ENCODE data around the gene PAX3.

Gene PAX3

DNA sequence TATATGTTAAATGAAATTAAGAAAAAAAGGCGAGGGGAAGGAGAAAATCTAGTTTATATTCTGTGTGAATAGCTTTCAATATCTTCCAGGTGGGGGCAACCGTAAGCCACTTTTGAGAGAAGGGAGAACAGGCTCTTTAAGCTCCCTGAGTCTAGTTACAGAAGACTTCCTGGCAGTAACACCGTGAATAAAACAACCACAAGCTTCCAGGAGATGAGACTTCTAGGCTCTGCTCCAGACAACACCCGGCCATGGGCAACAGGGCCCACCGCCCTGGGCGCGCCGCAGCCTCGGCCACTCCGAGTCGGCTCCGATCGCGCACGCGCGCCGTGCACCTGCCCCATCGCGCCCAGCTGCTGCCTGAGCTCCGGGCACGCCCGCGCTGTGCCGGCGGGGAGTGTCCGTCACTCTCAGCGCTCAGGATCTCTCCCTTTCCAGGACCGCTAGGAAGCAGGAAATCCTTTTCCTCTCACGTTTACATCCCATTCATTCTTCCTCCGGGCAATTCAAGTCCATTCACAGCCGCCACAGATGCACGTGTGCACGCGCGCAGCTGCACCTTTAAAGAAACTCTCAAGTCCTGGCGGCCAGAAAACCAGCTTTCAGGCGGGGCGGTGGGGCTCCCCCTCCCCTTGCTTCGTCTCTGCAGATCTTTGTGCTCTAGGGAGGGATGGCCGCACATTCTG lies 19.4 kb upstream of the PAX3 start:
- no peak overlapping the region for H3K27ac Mint-ChIP-seq
- peaks cover 56% of the 10 kb centered on the region for H3K27me3 Mint-ChIP-seq
- peak overlapping the region; percentile 82 for H3K4me3 Mint-ChIP-seq
- peaks cover 6% of the 10 kb centered on the region for H3K4me1 Mint-ChIP-seq (ENCODE audit: low read depth)
- H3K36me3 Mint-ChIP-seq, result peaks cover 2% of the 10 kb centered on the region
- no peaks in the 10 kb centered on the region for H3K9me3 Mint-ChIP-seq (ENCODE audit: low read depth)

DNA sequence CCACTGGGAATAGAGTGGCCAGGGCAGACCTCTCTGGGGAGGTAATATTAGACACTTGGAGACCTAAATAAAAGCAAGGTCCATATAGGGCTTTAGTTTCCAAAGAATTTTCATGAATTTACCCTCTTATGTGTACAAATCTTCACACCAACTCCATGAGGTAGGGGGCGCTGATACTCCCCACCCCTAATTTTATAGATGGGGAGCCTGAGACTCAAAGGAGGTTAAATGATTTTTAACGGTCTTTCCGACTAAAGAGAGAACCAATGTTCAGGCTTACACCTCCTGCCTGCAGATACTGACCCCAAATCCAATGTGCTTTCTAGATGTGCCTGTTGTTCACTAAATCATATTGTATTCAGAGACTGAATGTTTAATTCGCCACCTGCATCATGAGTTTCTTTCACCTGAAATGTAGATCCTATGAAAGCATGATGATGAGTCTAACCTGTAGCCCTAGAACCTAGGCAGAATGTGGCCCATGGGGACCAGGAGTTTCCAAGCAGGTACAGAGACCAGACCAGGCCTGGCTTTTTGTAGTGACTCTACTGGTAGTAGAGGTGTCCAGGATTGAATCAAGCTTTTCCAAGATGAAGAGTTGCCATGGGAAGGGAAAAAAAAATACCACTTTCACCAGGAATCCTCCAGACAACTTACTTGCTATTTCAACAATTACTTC lies 16.8 kb upstream of the PAX3 start:
- peaks cover under 1% of the 10 kb centered on the region for H3K36me3 Mint-ChIP-seq
- H3K27me3 Mint-ChIP-seq, result peaks cover 50% of the 10 kb centered on the region
- H3K27ac Mint-ChIP-seq, result no peak overlapping the region
- no peak overlapping the region for H3K4me3 Mint-ChIP-seq
- H3K9me3 Mint-ChIP-seq (ENCODE audit: low read depth), result no peaks in the 10 kb centered on the region
- H3K4me1 Mint-ChIP-seq (ENCODE audit: low read depth), result peaks cover 14% of the 10 kb centered on the region

DNA sequence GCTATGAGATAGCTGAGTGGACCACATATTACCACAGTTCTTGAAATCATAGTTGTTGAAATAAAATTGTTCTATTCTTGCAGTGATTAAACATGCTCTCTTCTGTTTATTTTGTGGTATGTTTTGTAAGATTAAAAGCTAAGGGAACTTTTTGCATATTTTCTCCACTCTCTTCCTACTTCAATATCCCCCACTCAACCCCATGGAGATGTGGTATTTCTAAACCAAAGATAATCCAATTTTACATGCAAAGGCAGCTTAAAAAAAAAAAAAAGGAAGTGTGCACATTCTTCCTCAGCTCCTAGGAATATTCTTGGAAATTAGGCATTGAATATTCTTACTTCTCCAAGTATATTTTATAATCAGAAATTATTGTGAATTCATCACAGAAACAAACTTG lies 15.0 kb upstream of the PAX3 start:
- no peak overlapping the region for H3K27ac Mint-ChIP-seq
- no peaks in the 10 kb centered on the region for H3K9me3 Mint-ChIP-seq (ENCODE audit: low read depth)
- H3K36me3 Mint-ChIP-seq, result no peaks in the 10 kb centered on the region
- H3K4me3 Mint-ChIP-seq, result no peak overlapping the region
- H3K4me1 Mint-ChIP-seq (ENCODE audit: low read depth), result peaks cover 13% of the 10 kb centered on the region
- H3K27me3 Mint-ChIP-seq, result peaks cover 66% of the 10 kb centered on the region

DNA sequence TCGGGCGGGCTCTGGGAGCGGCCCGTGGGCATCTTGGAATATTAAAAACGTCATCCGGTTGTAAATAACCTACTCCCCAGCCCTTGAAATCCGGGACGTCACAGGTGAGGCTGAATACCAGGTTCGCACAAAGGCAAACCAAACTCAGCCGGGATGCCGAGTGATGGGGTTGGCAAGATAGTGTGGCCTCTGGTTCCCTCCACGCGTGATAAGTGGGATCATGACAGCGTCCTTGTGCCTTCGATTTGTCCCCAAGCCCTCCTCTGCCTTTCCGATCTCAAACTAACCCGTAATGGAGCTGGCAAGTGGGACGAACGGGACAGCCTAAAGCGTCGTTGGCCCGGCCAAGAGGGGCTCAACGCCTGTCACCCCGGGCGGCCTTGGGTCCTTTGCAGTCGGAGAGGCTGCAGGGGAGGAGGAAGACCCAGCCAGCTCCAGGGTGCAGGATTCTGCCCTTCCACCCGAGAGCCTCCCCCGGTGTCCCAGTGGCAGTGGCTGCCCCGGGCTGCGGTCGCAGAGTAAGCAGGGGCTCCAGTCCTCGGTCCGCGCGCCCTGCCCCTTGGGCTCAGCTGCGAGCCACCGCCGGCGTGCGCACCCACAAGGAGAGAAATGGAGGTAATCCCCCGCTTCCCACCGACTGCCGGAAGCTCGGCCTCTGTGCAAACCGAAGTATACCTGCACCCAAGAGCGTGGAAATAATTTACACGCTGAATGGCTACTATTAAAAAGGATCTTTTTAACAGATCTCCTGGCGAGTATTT lies 13.4 kb upstream of the PAX3 start:
- H3K27me3 Mint-ChIP-seq, result peaks cover 76% of the 10 kb centered on the region
- H3K9me3 Mint-ChIP-seq (ENCODE audit: low read depth), result no peaks in the 10 kb centered on the region
- peaks cover 13% of the 10 kb centered on the region for H3K4me1 Mint-ChIP-seq (ENCODE audit: low read depth)
- H3K27ac Mint-ChIP-seq, result no peak overlapping the region
- peak overlapping the region; percentile 8 for H3K4me3 Mint-ChIP-seq
- no peaks in the 10 kb centered on the region for H3K36me3 Mint-ChIP-seq

DNA sequence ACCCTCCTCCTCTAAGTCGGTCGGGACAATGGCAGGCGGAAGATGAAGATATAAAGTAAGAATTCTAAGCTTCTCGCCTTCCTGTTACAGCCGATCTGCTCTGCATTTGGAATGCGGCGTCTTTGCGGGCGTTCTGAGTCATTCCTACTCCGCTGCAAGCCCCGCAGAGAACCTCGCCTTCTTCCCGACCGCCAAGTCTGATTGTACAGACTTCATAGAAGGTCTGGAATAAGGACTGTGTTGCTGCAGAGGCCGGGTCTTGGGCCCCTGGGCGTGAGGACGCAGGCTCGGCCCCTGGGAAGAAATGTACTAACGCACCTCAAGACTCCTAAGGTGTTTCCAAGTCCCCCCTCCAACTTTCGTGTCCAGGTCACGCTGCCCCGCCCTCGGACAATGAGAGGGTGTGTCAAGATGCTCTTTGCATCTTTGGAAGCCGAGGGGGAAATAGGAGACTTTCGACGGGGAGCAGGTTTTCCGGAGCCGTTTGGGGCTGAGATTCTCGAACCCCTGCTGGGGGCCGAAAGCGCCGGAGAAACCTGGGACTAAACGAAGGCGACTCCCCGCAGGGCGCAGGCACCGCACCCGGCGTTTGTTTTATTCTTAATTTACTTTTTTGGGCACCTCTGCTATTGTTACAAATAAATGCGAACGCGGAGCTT lies 12.7 kb upstream of the PAX3 start:
- peaks cover 16% of the 10 kb centered on the region for H3K4me1 Mint-ChIP-seq (ENCODE audit: low read depth)
- no peak overlapping the region for H3K4me3 Mint-ChIP-seq
- no peaks in the 10 kb centered on the region for H3K36me3 Mint-ChIP-seq
- peaks cover 75% of the 10 kb centered on the region for H3K27me3 Mint-ChIP-seq
- no peaks in the 10 kb centered on the region for H3K9me3 Mint-ChIP-seq (ENCODE audit: low read depth)
- no peak overlapping the region for H3K27ac Mint-ChIP-seq

DNA sequence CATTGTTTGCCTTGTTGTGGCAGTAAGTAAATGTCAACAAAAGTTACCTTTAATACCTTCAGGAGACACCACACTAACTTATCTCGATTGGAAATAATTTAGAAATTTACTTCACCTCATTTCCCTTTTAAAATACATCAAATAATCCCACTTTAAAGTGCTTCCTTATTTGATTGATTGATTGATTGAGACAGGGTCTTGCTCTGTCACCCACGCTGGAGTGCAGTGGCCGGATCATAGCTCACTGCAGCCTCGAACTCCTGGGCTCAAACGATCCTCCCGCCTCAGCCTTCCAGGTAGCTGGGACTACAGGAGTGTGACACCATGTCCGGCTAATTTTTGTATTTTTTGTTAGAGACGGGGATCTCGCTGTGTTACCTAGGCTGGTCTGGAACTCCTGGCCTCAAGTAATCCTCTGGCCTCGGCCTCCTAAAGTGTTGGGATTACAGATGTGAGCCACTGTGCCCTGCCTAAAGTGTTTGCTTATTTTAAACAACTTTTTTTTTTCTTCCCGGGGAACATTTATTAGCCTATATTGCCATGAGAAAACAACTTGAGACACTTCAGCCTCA lies 12.0 kb upstream of the PAX3 start:
- Mint-ChIP-seq H3K9me3 (ENCODE audit: low read depth) (no peaks in the 10 kb centered on the region), H3K4me3 (no peak overlapping the region), H3K27ac (no peak overlapping the region), H3K27me3 (peaks cover 75% of the 10 kb centered on the region), H3K36me3 (no peaks in the 10 kb centered on the region), H3K4me1 (ENCODE audit: low read depth) (peaks cover 22% of the 10 kb centered on the region)

DNA sequence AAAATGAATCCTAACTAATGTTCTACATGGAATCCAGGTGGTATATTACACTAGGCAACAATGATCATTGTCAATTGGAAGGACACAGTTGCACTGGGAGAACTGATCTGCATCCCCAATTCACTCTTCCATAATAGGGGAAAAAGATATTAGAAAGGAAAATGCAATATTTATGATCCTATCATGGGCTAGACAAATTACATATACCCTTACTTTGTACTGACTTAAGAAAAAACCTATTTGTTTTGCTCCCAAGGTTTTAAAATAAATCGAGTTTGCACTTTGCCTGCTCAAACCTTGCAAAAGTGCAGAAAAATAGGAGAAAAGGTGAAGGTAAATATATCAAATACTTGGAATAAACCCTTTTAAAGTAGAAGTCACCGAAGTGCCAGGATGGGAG lies 11.0 kb upstream of the PAX3 start:
- H3K36me3 Mint-ChIP-seq, result no peaks in the 10 kb centered on the region
- no peak overlapping the region for H3K27ac Mint-ChIP-seq
- peaks cover 72% of the 10 kb centered on the region for H3K27me3 Mint-ChIP-seq
- H3K4me1 Mint-ChIP-seq (ENCODE audit: low read depth), result peaks cover 31% of the 10 kb centered on the region
- H3K4me3 Mint-ChIP-seq, result no peak overlapping the region
- H3K9me3 Mint-ChIP-seq (ENCODE audit: low read depth), result no peaks in the 10 kb centered on the region

DNA sequence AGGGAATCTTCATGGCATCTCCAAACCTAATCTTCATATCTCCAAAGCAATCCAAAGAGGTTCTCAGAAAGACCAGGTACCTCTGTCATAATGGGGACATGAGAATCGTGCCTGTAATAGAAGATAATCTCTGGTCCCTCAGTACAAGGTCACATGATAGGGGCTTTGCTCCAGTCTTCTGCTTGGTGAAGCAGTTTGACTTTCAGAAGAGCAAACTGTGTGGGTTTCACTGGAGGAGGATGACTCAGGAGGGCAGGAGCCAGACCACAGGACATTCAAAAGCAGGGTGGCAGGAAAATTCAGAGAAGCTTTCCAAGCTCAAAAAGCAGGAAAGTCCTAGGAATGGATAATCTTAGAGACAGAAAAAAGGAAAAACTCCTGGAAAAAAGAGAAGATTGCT lies 10.6 kb upstream of the PAX3 start:
- Mint-ChIP-seq H3K4me3 (no peak overlapping the region), H3K9me3 (ENCODE audit: low read depth) (no peaks in the 10 kb centered on the region), H3K36me3 (no peaks in the 10 kb centered on the region), H3K4me1 (ENCODE audit: low read depth) (peaks cover 35% of the 10 kb centered on the region), H3K27me3 (peaks cover 74% of the 10 kb centered on the region), H3K27ac (no peak overlapping the region)

DNA sequence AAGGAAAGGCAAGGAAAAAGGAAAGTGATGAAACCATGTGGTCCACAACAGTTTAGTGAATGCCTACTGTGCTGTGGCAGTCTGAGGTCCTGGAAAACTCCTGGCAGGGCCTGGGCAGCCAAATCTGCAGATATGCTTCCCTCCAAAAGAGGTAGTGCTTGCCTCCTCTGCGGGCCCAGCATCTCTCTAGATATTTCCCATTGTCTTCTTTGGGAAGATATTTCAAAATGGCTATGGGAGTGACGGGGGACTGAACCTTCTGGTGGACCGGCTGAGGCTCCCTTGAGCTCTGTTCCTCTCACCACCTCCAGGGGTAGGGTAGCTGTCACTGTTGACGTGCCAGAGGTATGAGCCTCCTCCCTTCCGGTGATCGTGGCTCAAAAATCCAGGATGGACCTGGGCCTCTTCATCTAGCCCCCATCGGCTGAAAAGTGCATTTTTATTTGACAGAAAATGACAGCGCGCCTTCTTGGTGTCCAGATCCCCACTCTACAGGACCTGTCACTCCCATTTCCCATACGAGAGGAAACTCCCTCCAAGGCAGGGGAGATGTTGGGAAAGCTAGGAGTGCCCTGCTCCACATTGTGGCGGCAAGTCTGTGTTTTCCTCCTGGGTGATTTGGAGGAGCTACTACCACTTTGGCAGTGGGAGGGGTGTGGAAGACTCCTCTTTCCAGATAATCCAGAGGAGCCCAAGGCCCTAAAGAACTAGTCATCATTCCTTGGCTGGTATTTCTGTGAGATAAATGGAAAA lies 9.4 kb upstream of the PAX3 start:
- H3K27ac Mint-ChIP-seq, result no peak overlapping the region
- H3K27me3 Mint-ChIP-seq, result peaks cover 71% of the 10 kb centered on the region
- no peaks in the 10 kb centered on the region for H3K36me3 Mint-ChIP-seq
- H3K4me3 Mint-ChIP-seq, result no peak overlapping the region
- H3K4me1 Mint-ChIP-seq (ENCODE audit: low read depth), result peaks cover 43% of the 10 kb centered on the region
- H3K9me3 Mint-ChIP-seq (ENCODE audit: low read depth), result no peaks in the 10 kb centered on the region

DNA sequence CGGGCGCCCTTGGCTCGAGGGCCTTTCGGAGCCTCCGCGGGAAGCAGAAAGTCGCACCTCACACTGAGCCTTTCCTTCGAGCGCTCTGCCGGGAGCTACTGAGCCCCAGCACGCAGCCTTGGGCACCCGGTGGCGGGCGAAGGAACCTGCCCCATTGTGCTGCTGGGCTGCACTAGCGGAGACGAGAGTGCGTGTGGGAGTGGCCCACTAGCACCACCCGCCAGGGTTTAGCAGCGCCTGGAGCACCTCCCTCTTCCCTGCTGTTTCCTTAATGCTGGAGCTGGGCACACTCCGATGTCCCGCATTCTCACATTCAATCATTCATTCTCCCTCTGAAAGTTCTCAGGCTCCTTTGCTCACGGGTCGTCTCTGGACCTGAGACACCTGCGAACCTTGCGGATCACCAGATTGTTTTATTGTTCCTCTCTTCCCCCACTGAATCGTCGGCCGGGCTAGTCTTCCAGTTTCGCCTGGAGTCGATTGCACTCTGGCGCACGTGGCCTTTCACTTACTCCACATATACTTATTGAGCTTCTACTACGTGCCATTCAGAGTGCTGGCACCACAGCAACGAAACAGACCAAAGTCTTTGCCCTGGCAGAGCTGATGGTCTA lies 8.5 kb upstream of the PAX3 start:
- no peaks in the 10 kb centered on the region for H3K36me3 Mint-ChIP-seq
- no peaks in the 10 kb centered on the region for H3K9me3 Mint-ChIP-seq (ENCODE audit: low read depth)
- peaks cover 74% of the 10 kb centered on the region for H3K27me3 Mint-ChIP-seq
- peak overlapping the region; percentile 57 for H3K4me3 Mint-ChIP-seq
- no peak overlapping the region for H3K27ac Mint-ChIP-seq
- peaks cover 48% of the 10 kb centered on the region for H3K4me1 Mint-ChIP-seq (ENCODE audit: low read depth)

DNA sequence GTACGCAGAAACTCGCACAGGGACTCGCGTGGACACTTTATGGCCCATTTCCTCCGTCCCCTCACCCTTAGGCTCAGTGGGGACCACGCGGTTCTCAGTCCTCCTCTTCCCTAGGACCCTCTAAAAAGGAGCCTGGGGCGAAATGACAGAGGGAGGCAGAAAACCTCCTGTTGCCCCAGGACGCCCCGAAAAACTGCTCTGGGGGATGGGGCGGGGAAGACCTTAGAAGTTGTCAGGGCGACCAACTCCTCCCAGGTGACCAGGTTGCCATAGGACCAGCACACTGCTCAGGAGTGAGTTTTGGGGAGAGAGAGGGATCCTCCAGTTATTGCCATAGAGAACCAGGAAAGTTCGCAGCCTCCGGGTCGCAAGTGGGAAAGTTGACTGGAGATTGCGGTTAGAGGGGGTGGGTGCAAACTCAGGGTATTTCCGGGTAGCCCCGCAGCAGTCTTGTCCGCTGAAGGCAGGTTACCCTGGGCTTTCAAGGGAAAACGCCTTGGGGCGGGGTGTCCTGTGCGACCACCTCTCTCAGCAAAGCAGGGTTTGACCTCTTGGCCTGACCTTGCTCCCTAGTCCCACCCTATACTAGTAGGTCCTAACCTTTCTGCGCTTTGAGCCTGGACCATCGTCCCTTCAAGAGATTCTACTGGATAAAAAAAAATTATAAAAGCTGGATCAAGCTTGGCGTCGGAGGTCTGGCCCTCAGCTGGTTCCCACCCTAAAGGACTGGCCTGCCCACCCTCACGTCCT lies 7.8 kb upstream of the PAX3 start:
- Mint-ChIP-seq H3K27ac (no peak overlapping the region), H3K4me1 (ENCODE audit: low read depth) (peaks cover 49% of the 10 kb centered on the region)

DNA sequence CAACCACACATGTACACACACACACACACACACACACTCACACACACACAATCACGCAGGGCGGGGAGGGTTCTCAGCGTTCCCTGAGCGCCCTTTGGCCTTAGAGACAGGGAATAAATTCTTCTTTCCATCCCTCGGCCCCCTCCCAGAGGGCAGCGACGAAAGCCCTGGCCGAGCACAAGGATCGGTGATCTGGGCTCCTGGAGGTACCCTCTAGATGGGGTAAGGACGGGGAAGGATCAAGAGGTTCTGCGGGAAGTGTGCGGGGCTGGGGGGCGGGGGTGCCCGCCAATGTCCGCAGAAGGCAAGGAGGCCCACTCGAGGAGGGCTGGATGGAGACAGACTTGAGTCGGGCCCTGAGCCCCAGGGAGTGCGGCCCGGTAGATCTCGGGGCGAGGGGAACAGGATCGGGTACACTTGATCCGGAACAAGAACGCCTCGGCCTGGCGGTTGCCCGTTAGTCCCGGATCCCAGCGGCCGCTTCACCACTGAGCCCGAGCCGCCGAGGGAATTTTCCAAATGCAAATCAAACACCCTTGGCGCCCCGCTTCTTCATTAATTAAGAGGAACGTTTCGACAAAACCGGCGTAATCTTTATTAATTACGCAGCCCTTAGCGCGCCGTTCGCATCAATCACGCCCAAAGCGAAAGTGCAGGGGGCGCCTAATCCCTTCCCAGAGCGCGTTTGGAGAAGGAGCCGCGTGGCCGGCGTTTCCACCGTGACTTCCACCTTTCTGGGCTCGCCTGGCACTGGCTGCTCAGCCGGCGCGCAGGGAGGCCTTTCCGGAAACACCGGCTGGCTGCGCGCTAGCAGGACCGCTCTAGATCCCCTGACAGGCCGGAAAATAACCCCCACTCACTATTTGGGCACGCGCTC lies 7.0 kb upstream of the PAX3 start:
- Mint-ChIP-seq H3K4me3 (peak overlapping the region; percentile 76), H3K27ac (no peak overlapping the region), H3K36me3 (no peaks in the 10 kb centered on the region), H3K27me3 (peaks cover 75% of the 10 kb centered on the region), H3K4me1 (ENCODE audit: low read depth) (peaks cover 44% of the 10 kb centered on the region), H3K9me3 (ENCODE audit: low read depth) (no peaks in the 10 kb centered on the region)

More for the DNA sequence above, 7.8 kb upstream of the PAX3 start:
- Mint-ChIP-seq H3K9me3 (ENCODE audit: low read depth) (no peaks in the 10 kb centered on the region), H3K4me3 (peak overlapping the region; percentile 76), H3K27me3 (peaks cover 81% of the 10 kb centered on the region), H3K36me3 (no peaks in the 10 kb centered on the region)

Data from activated naive CD8-positive, alpha-beta T cell (primary cell).